Measurements from ENCODE around the gene PCDHGB3. TPM values are rescaled to one million over a fixed set of nuclear protein-coding genes. Genes with fewer than 3 reads are reported as not detected.
"Not testable (repeated sequence)": the region's sequence is repeated elsewhere in the genome, so short reads cannot be mapped to it uniquely, and the experiment has no call there.

PCDHGB3 gene
- total RNA-seq, 1 donor from 2014 or later: 2.6 TPM

DNA sequence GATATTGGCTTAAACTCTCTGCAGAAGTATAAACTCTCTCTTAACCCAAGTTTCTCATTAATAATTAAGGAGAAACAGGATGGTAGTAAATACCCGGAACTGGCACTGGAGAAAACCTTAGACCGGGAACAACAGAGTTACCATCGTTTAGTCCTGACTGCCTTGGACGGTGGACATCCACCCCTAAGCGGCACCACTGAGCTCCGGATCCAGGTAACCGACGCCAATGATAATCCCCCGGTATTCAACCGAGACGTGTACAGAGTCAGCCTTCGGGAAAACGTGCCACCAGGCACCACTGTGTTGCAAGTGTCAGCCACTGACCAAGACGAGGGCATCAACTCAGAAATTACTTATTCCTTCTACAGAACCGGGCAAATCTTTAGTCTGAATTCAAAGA, 28.6 kb downstream of the PCDHGB3 start:
- intact Hi-C loops (cut with micrococcal nuclease): no loop called here
- peaks cover 53% of the 10 kb centered on the region for H3K27me3 Mint-ChIP-seq
- ChIA-PET CTCF (interaction anchor here (1.5 to 1.8 kb wide), 2 partner anchors 24 to 126 kb away, joined by 3 to 6 read pairs; no protein-coding TSS in a partner anchor), POLR2A (no interaction called here)
- TF ChIP-seq, protein P1, sequence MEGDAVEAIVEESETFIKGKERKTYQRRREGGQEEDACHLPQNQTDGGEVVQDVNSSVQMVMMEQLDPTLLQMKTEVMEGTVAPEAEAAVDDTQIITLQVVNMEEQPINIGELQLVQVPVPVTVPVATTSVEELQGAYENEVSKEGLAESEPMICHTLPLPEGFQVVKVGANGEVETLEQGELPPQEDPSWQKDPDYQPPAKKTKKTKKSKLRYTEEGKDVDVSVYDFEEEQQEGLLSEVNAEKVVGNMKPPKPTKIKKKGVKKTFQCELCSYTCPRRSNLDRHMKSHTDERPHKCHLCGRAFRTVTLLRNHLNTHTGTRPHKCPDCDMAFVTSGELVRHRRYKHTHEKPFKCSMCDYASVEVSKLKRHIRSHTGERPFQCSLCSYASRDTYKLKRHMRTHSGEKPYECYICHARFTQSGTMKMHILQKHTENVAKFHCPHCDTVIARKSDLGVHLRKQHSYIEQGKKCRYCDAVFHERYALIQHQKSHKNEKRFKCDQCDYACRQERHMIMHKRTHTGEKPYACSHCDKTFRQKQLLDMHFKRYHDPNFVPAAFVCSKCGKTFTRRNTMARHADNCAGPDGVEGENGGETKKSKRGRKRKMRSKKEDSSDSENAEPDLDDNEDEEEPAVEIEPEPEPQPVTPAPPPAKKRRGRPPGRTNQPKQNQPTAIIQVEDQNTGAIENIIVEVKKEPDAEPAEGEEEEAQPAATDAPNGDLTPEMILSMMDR (IDR thresholded peaks at IDR 0.05): no peak
- peaks cover 6% of the 10 kb centered on the region for H3K4me1 Mint-ChIP-seq
- H3K27ac Mint-ChIP-seq: no peak overlapping the region
- H3K9me3 Mint-ChIP-seq: peaks cover 15% of the 10 kb centered on the region
- H3K4me3 Mint-ChIP-seq: no peak overlapping the region
- no peaks in the 10 kb centered on the region for H3K36me3 Mint-ChIP-seq (ENCODE audit: low read depth)
- ATAC-seq (ENCODE audit: low read depth) (no peak), DNase-seq (no peak)

DNA sequence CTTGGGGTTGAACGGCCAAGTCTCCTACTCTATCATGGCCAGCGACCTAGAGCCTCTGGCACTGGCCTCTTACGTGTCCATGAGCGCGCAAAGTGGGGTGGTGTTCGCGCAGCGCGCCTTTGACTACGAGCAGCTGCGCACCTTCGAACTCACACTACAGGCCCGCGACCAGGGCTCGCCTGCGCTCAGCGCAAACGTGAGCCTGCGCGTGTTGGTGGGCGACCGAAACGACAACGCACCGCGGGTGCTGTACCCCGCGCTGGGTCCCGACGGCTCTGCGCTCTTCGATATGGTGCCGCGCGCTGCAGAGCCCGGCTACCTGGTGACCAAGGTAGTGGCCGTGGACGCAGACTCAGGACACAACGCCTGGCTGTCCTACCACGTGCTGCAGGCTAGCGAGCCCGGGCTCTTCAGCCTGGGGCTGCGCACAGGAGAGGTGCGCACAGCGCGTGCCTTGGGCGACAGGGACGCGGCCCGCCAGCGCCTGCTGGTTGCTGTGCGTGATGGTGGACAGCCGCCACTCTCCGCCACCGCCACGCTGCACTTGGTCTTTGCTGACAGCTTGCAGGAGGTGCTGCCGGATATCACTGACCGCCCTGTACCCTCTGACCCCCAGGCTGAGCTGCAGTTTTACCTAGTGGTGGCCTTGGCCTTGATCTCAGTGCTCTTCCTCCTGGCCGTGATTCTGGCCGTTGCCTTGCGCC, 29.7 kb downstream of the PCDHGB3 start:
- POLR2A ChIA-PET: interaction anchor here (0.6 kb wide), 1 partner anchor 351 kb away, joined by 3 read pairs; no protein-coding TSS in a partner anchor

DNA sequence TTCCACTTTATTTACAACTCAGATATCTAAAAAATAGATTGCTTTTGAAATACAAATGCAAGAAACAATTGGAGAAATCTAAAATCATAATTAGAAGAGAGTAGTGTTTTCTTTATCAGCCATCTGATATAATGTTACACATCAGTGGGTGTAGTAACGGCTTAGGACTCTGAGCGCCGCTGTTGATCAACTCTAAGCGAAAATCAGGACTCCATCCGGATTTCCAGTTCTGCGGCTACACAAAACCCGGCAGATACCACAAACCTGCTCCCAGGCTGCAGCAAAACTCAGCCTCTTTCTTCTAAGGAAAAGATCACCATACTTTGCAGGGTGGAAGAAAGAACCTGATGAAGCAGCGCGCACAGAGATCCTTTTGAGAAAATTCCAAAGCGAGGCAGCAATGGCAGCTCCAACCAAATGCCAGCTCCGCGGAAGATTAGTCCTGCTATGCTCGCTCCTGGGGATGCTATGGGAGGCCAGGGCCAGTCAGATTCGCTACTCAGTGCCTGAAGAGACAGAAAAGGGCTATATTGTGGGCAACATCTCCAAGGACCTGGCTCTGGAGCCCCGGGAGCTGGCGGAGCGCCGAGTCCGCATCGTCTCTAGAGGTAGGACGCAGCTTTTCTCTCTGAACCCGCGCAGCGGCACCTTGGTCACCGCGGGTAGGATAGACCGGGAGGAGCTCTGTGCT, 32.7 kb downstream of the PCDHGB3 start, which contains the start of gene PCDHGA9:
TSS of gene PCDHGA9 (plus strand) at position 226 of the 691 bp plus-strand sequence. CDS start at position 401, 175 bp downstream.
- peaks cover 21% of the 10 kb centered on the region for H3K9me3 Mint-ChIP-seq
- DNase-seq: no peak
- H3K4me3 Mint-ChIP-seq: peak within 1 kb of the TSS; percentile 70
- CTCF ChIA-PET: no interaction called here
- H3K27me3 Mint-ChIP-seq: peaks cover 51% of the 10 kb centered on the region
- H3K27ac Mint-ChIP-seq: no peak within 1 kb of the TSS
- no peak for ATAC-seq (ENCODE audit: low read depth)
- POLR2A ChIA-PET: no interaction called here
- H3K4me1 Mint-ChIP-seq: peaks cover 6% of the 10 kb centered on the region
- intact Hi-C loops (cut with micrococcal nuclease): no loop called here
- TF ChIP-seq, protein P1 (IDR thresholded peaks at IDR 0.05): no peak
- no peaks in the 10 kb centered on the region for H3K36me3 Mint-ChIP-seq (ENCODE audit: low read depth)

More for the DNA sequence above, 29.7 kb downstream of the PCDHGB3 start:
- no peak for DNase-seq
- H3K27me3 Mint-ChIP-seq: peaks cover 55% of the 10 kb centered on the region
- no peaks in the 10 kb centered on the region for H3K36me3 Mint-ChIP-seq (ENCODE audit: low read depth)
- peaks cover 17% of the 10 kb centered on the region for H3K9me3 Mint-ChIP-seq
- no peak overlapping the region for H3K27ac Mint-ChIP-seq
- H3K4me1 Mint-ChIP-seq: peaks cover 6% of the 10 kb centered on the region
- ATAC-seq (ENCODE audit: low read depth): no peak
- intact Hi-C loops (cut with micrococcal nuclease): no loop called here
- no peak overlapping the region for H3K4me3 Mint-ChIP-seq
- TF ChIP-seq, protein P1 (IDR thresholded peaks at IDR 0.05): no peak
- CTCF ChIA-PET: no interaction called here

DNA sequence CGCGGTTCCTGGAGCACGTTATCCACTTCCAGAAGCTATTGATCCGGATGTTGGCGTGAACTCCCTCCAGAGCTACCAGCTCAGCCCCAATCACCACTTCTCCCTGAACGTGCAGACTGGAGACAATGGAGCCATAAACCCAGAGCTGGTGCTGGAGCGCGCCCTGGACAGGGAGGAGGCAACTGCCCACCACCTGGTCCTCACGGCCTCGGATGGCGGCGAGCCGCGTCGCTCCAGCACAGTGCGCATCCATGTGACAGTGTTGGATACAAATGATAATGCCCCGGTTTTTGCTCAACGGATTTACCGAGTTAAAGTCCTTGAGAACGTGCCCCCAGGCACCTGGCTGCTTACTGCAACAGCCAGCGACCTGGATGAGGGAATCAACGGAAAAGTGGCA, 33.3 kb downstream of the PCDHGB3 start:
- CTCF ChIA-PET: no interaction called here
- intact Hi-C loops (cut with micrococcal nuclease): no loop called here
- H3K4me3 Mint-ChIP-seq: no peak overlapping the region

DNA sequence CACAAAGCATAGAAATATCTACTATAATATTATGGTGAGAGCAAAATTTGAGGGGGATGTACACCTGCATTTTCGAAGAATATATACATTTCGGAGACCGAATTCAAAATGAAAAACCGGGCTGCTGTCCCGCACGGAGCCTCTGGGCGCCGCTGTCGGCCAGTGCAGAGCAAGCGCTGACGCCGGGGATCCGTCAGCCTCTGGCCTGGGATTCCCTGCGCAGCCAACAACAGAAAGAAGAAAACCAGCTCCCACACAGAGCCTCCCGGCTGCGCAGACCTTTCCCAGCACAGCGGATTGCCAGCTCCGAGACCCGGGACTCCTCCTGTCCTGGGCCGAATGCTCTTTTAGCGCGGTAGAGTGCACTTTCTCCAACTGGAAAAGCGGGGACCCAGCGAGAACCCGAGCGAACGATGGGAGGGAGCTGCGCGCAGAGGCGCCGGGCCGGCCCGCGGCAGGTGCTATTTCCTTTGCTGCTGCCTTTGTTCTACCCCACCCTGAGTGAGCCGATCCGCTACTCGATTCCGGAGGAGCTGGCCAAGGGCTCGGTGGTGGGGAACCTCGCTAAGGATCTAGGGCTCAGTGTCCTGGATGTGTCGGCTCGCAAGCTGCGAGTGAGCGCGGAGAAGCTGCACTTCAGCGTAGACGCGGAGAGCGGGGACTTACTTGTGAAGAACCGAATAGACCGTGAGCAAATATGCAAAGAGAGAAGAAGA, 37.9 kb downstream of the PCDHGB3 start, which contains the start of gene PCDHGB6:
TSS of gene PCDHGB6 (plus strand) at position 232 of the 716 bp plus-strand sequence. CDS start at position 414, 182 bp downstream.
- Mint-ChIP-seq H3K9me3 (peaks cover 20% of the 10 kb centered on the region), H3K27ac (peak within 1 kb of the TSS; percentile 1)
- intact Hi-C loops (cut with micrococcal nuclease): not testable (repeated sequence)

More for the DNA sequence above, 33.3 kb downstream of the PCDHGB3 start:
- H3K9me3 Mint-ChIP-seq: peaks cover 21% of the 10 kb centered on the region
- TF ChIP-seq, protein P1 (IDR thresholded peaks at IDR 0.05): no peak
- POLR2A ChIA-PET: no interaction called here
- ATAC-seq (ENCODE audit: low read depth) (no peak), DNase-seq (no peak)
- H3K4me1 Mint-ChIP-seq: peaks cover 6% of the 10 kb centered on the region
- peaks cover 53% of the 10 kb centered on the region for H3K27me3 Mint-ChIP-seq
- H3K27ac Mint-ChIP-seq: no peak overlapping the region
- H3K36me3 Mint-ChIP-seq (ENCODE audit: low read depth): no peaks in the 10 kb centered on the region

More for the DNA sequence above, 37.9 kb downstream of the PCDHGB3 start, which contains the start of gene PCDHGB6:
- Mint-ChIP-seq H3K4me3 (peak within 1 kb of the TSS; percentile 62), H3K27me3 (peaks cover 52% of the 10 kb centered on the region)
- H3K4me1 Mint-ChIP-seq; DNase-seq; H3K36me3 Mint-ChIP-seq (ENCODE audit: low read depth); POLR2A ChIA-PET: not testable (repeated sequence)
- CTCF ChIA-PET: interaction anchor here (0.7 to 2.3 kb wide), 5 partner anchors 10 to 160 kb away, joined by 3 to 9 read pairs (median 3); partner anchors contain the start of genes PCDHGB5 and PCDHGC3
- peak; percentile 78 for ATAC-seq (ENCODE audit: low read depth)
